AG09319 (cell line): ENCODE measurements around the gene MTMR10.

Experiments used
- DNase-seq: peaks from one replicate; pipeline ENCODE4 v3.0.0-alpha.2; 2010; ENCODE audit warnings: low read depth; ENCODE audit errors: extremely low read depth
- CTCF ChIP-seq: IDR thresholded peaks from 2 replicates; pipeline ENCODE4 v1.5.1; 2011; ENCODE audit warnings: low read depth, mild to moderate bottlenecking, inconsistent platforms, low read length, moderate library complexity

MTMR10 gene

GRCh38 chr15:31023841-31024240, 32.4 kb upstream of the MTMR10 start:
- DNase-seq, result no peak
- no peak for TF ChIP-seq CTCF

GRCh38 chr15:31021067-31021665, 29.7 kb upstream of the MTMR10 start:
- no peak for DNase-seq
- TF ChIP-seq CTCF, result no peak

- DNase-seq, result no peak
- no peak for TF ChIP-seq CTCF
Observed at GRCh38 chr15:31020542-31020941, 29.1 kb upstream of the MTMR10 start.

- DNase-seq, result no peak
- no peak for TF ChIP-seq CTCF
Observed at GRCh38 chr15:31019986-31020385, 28.6 kb upstream of the MTMR10 start.

GRCh38 chr15:31017311-31017710, 25.9 kb upstream of the MTMR10 start:
- no peak for TF ChIP-seq CTCF

GRCh38 chr15:31016446-31016915, 25.1 kb upstream of the MTMR10 start:
- no peak for DNase-seq
- no peak for TF ChIP-seq CTCF

More at GRCh38 chr15:31017311-31017710, 25.9 kb upstream of the MTMR10 start:
- DNase-seq, result no peak

- no peak for DNase-seq
- no peak for TF ChIP-seq CTCF
Observed at GRCh38 chr15:31014608-31014925, 23.1 kb upstream of the MTMR10 start.
